GM15510 (cell line): ENCODE measurements around the gene C7orf33.

Experiments used
- POLR2A ChIP-seq: IDR thresholded peaks from 3 replicates; pipeline ENCODE4 v1.6.1; 2011; ENCODE audit warnings: borderline replicate concordance; ENCODE audit not compliant: insufficient read length; ENCODE audit errors: extremely low read depth

Gene C7orf33

GRCh38 chr7:148657929-148658328, 67.4 kb downstream of the C7orf33 start:
- TF ChIP-seq POLR2A = no peak

GRCh38 chr7:148661471-148661870, 70.9 kb downstream of the C7orf33 start:
- TF ChIP-seq POLR2A = no peak

- no peak for TF ChIP-seq POLR2A
Measured at GRCh38 chr7:148662646-148663045, 72.1 kb downstream of the C7orf33 start.

GRCh38 chr7:148664324-148664723, 73.8 kb downstream of the C7orf33 start:
- TF ChIP-seq POLR2A = no peak

GRCh38 chr7:148665221-148665620, 74.7 kb downstream of the C7orf33 start:
- no peak for TF ChIP-seq POLR2A
